Stimulated activated memory B cell treated with anti-CD40 and anti-IgM and Interleukin-4, amounts not matched to agents 10 μg/mL and 1 μg/mL and 100 μg/mL, for 72 hours (primary cell): Measurements from ENCODE around the gene SAE1.

Source experiments
- ATAC-seq: fragments of 150-1000 bp; cut with Tn5 transposase; 2 replicates; pipeline ENCODE4 v1.10.0; 2021
- H3K27ac Mint-ChIP-seq: one replicate; pipeline ENCODE4 v1.8.0; 2022; ENCODE audit warnings: mild to moderate bottlenecking, mixed read lengths
- H3K27me3 Mint-ChIP-seq: one replicate; pipeline ENCODE4 v1.8.0; 2022; ENCODE audit warnings: mixed read lengths
- H3K36me3 Mint-ChIP-seq: one replicate; pipeline ENCODE4 v1.8.0; 2022; ENCODE audit warnings: mixed read lengths
- H3K4me1 Mint-ChIP-seq: one replicate; pipeline ENCODE4 v1.8.0; 2022; ENCODE audit warnings: mixed read lengths
- H3K4me3 Mint-ChIP-seq: one replicate; pipeline ENCODE4 v1.8.0; 2022; ENCODE audit warnings: mild to moderate bottlenecking, moderate library complexity, mixed read lengths
- H3K9me3 Mint-ChIP-seq: one replicate; pipeline ENCODE4 v1.8.0; 2022; ENCODE audit warnings: mixed read lengths

SAE1 gene

DNA sequence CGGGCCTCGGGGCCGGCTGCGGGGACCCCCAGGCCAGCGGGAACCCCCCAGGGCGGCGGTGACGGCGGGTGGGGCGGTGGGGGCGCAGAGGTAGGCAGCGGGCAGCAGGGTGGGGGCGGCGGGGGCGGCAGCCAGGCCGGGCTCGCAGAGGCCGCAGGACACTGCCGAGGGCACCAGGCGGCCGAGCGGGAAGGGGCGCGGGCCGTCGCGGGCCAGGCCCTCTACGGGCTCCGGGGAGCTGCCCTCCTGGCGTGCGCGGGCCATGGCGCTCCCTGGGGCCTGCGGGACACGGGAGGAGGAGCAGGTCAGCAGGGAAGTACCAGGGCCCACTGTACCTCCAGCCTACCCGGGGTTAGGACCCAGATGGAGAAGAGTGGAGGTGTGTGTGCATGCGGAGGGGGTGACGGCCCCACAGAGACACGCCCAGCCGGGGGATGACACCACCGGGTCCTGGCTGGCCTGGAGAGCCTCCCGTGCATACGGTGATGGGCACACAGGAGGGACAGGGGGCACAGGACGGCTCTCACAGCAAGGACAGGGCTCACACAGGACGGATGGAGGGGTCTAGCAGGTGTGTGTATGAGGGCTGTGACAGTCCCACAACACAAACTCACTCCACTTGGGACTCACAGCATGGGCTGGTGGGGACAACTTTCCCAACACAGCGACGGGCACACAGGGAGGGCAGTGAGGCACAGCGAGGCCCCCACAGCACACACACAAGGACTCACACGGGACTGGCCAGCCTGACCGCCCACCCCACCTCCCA lies 97.7 kb downstream of the SAE1 start:
- peak; percentile 36 for ATAC-seq
- H3K36me3 Mint-ChIP-seq = no peaks in the 10 kb centered on the region
- peak overlapping the region; percentile 81 for H3K4me3 Mint-ChIP-seq
- peaks cover 34% of the 10 kb centered on the region for H3K4me1 Mint-ChIP-seq
- no peak overlapping the region for H3K27ac Mint-ChIP-seq
- no peaks in the 10 kb centered on the region for H3K9me3 Mint-ChIP-seq
- H3K27me3 Mint-ChIP-seq = no peaks in the 10 kb centered on the region

DNA sequence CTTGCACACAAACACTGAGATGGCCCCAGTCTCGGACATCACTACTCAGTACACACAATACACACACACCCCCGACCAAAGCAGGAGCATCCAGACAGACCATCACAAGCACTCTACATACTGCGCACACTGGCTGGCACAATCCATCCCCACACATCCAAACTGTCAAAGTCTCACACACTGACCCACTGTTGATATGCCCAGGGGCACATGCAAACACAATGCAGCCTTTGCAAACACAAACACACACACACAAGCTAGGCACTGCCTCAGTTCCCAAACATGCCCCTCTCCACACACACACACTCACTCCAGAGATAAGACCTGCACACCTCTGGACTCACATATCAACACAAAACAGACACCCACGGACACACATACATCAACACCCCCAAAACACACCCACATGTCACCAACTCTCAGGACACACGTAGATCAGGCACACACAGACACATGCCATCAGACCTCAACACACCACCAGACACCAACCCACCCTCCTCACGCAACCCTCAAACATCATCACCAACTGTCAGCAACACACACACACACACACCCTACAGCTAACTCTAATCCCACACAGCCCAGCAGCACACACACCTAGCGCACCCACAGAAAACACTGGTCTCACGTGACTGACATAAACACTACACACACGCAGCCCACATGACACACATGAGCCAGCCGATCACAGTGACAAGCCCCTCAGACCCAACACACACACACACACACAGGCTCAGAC lies 98.5 kb downstream of the SAE1 start:
- H3K4me1 Mint-ChIP-seq = peaks cover 34% of the 10 kb centered on the region
- no peaks in the 10 kb centered on the region for H3K9me3 Mint-ChIP-seq
- H3K36me3 Mint-ChIP-seq = no peaks in the 10 kb centered on the region
- no peak overlapping the region for H3K4me3 Mint-ChIP-seq
- no peak overlapping the region for H3K27ac Mint-ChIP-seq
- no peaks in the 10 kb centered on the region for H3K27me3 Mint-ChIP-seq
- no peak for ATAC-seq

DNA sequence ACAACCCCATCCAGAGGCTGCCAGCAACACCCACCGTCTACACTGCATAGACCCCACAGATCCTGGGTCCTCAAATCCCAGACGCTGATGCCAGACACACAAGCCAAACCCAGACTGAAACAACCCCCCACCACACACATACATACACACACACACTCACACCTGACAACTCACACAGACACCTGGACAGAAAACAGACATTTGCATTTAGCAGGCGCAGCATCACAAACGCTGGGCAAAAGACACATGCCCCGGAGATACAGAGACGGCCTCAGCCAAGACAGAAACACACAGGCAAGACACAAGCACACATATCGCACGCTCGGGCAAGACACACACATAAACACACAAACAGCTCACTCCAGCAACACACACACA lies 99.0 kb downstream of the SAE1 start:
- Mint-ChIP-seq H3K4me1 (peaks cover 34% of the 10 kb centered on the region), H3K36me3 (no peaks in the 10 kb centered on the region), H3K9me3 (no peaks in the 10 kb centered on the region), H3K4me3 (no peak overlapping the region), H3K27me3 (no peaks in the 10 kb centered on the region), H3K27ac (no peak overlapping the region)
- ATAC-seq = no peak

DNA sequence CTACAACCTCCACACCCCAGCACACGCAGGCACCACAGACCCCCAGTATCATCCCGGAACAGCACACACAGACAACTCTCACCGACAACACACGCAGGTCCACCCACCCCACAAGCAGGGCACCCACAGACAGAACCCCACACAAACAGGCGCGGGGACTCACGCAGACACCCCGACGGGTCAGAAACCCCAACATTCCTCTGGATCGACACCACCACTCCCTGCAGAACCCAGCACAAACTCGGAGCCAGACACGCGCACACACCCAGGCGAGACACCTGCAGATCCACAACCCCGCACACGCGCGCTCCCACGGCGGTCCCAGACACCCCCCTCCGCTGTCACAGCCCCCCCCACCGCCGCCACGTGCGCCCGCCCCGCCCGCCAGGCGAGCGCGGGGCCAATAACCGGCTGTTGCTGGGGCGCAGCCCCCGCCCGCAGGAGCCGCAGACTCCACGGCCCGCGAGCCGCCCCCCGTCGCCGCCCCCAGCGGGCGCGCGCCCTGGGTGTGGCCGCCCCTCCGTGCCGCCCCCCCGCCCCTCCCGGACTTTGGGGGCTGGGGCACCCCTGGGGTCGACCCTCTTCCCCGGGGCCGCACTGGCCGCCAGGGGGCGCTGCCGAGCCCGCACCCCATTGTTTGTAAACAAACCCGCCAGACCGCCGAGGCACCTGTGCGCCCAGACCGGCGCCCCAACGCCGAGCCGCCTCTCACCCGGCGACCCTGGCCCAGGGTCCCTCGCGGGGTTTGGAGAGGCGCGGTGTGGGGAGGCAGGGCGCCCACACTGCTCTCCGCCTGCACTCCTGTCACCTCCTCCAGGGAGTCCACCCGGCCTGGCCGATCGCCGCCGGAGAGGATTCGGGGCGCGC lies 99.7 kb downstream of the SAE1 start:
- Mint-ChIP-seq H3K36me3 (no peaks in the 10 kb centered on the region), H3K4me3 (peak overlapping the region; percentile 42), H3K27ac (no peak overlapping the region), H3K27me3 (no peaks in the 10 kb centered on the region), H3K4me1 (peaks cover 33% of the 10 kb centered on the region), H3K9me3 (no peaks in the 10 kb centered on the region)
- ATAC-seq = peak; percentile 37

DNA sequence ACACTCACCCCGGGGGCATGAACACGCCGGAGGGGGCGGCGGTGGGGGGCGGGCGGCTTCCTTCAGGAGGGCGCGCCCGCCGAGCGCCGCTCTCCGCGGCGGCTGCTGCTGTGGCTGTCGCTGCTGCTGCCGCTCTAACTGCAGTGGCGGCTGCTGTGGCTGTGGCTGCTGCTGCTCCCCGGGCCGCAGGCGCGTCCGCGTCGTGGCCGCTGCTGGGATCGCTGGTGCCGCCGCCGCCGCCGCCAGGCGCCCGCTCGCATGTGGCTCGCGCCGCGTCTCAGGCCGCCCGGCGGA lies 100.2 kb downstream of the SAE1 start, which contains the start of gene BBC3:
Gene BBC3 (minus strand): TSS at position 279 of the 294 bp plus-strand sequence. CDS start 2,768 bp downstream, outside the sequence.
- Mint-ChIP-seq H3K4me1 (peaks cover 29% of the 10 kb centered on the region), H3K27me3 (no peaks in the 10 kb centered on the region), H3K36me3 (no peaks in the 10 kb centered on the region), H3K4me3 (peak within 1 kb of the TSS; percentile 56), H3K27ac (peak within 1 kb of the TSS; percentile 59), H3K9me3 (no peaks in the 10 kb centered on the region)
- ATAC-seq = no peak

DNA sequence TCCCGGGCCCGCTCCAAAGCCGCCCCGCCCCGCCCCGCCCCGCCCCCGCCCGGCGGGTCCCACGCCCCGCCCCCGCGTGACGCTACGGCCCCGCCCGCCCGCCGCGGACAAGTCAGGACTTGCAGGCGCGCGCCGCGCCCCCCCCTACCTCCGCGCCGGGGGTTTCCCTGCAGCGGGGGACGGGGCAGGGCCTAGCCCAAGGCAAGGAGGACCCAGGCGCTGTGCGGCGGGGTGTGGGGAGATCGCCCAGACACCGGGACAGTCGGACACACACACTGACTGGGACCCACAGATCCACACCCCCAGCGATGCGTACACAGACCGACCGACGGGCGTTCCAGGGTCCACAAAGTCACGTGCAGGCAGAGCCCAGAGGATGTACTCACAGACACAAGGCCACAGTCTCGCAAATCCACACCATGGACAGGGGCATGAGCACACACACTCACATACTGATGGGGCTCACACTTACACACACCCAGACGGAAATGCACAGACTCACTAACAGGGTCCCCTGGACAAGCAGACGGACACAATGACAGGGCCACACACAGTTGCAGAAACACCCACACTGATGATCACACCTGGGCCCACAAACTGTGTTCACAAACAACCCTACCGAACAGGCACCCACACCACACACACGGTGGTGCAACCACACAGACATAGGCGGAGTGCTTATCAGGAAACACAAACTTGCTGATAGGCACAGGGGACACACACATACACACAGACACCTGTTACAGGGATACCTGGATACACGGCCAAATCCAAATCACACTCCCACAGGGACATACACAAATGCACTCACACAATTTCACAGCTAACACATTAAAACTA lies 100.8 kb downstream of the SAE1 start:
- H3K9me3 Mint-ChIP-seq = no peaks in the 10 kb centered on the region
- H3K36me3 Mint-ChIP-seq = no peaks in the 10 kb centered on the region
- peak; percentile 73 for ATAC-seq
- H3K27ac Mint-ChIP-seq = peak overlapping the region; percentile 59
- H3K27me3 Mint-ChIP-seq = no peaks in the 10 kb centered on the region
- H3K4me3 Mint-ChIP-seq = peak overlapping the region; percentile 56
- H3K4me1 Mint-ChIP-seq = peaks cover 29% of the 10 kb centered on the region

DNA sequence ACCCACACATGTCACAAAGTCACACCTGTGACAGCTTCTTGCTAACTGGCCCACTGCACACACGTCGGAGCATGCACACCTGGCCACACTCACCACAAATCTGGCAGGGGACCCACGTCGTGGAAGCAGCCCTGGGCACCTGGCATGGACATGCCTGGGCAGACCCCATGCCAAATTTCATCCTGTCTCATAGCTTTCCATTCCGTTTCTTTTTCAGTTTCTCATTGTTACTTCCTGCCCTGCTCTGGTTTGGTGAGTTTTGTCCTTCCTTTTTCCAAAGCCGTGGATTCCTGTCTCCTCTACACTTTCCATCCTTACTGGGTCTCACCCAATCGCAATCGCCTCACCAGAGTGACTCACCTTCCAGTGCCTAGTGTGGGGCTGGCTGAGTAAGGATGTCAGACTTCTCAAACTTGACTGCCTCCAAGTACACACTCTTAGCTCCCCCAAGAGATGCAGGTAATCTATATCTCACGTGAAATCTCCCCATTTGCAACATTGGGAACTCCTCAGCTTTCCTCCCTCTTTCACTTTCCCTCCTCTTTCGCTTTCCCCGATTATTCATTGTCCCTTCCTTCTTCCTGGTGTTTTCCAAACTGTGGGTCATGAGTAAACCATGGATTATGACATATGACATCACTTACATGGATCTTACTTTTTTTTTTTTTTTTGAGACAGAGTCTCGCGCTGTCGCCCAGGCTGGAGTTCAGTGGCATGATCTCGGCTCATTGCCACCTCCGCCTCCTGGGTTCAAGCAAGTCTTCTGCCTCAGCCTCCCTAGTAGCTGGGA lies 102.0 kb downstream of the SAE1 start:
- Mint-ChIP-seq H3K36me3 (no peaks in the 10 kb centered on the region), H3K9me3 (no peaks in the 10 kb centered on the region), H3K27me3 (no peaks in the 10 kb centered on the region), H3K27ac (peak overlapping the region; percentile 59), H3K4me1 (peaks cover 19% of the 10 kb centered on the region), H3K4me3 (peak overlapping the region; percentile 56)
- ATAC-seq = no peak

DNA sequence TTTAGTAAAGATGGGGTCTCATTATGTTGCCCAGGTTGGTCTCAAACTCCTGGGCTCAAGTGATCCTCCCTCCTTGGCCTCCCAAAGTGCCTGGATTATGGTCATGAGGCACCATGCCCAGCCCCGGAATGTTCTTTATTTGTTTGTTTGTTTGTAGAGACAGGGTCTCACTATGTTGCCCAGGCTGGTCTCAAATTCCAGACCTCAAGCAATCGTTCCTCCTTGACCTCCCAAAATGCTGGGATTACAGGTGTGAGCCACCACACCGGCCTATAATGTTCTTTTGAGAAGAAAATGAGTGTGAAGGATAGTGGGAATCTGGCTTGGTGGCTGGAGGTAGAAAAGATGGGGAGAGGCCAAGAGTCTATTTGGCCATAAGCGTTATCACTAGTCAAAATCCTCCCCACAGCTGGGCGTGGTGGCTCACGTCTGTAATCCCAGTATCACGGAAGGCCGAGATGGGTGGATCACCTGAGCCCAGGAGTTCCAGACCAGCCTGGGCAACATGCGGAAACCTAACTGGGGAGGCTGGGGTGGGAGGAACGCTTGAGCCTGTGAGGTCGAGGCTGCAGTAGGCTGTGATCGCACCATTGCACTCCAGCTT lies 105.5 kb downstream of the SAE1 start:
- Mint-ChIP-seq H3K36me3 (no peaks in the 10 kb centered on the region), H3K4me3 (no peak overlapping the region), H3K27me3 (no peaks in the 10 kb centered on the region), H3K27ac (no peak overlapping the region), H3K4me1 (peaks cover 24% of the 10 kb centered on the region), H3K9me3 (no peaks in the 10 kb centered on the region)
- ATAC-seq = no peak

DNA sequence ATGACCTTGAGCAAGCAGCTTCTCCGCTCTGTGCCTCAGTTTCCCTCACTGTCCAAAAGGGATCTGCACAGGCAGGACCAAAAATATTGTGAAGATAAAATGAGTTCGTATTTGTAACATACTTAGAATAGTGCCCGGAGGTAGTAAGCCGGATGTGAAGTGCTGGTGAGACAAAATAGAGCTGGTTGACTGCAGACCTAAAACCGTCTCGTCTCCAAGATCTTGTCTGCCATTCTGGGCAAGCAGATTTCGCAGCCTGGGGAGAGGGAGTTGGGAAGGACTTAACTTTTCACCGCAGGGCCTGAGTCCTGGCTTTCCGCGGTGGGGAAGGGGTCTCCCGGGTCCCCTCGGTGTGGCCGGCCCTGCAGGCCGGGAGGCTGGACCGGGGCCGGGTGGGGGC lies 108.5 kb downstream of the SAE1 start:
- H3K27me3 Mint-ChIP-seq = no peaks in the 10 kb centered on the region
- H3K4me1 Mint-ChIP-seq = peaks cover 5% of the 10 kb centered on the region
- ATAC-seq = no peak
- no peaks in the 10 kb centered on the region for H3K36me3 Mint-ChIP-seq
- H3K9me3 Mint-ChIP-seq = peaks cover 3% of the 10 kb centered on the region
- peak overlapping the region; percentile 55 for H3K4me3 Mint-ChIP-seq
- H3K27ac Mint-ChIP-seq = no peak overlapping the region

DNA sequence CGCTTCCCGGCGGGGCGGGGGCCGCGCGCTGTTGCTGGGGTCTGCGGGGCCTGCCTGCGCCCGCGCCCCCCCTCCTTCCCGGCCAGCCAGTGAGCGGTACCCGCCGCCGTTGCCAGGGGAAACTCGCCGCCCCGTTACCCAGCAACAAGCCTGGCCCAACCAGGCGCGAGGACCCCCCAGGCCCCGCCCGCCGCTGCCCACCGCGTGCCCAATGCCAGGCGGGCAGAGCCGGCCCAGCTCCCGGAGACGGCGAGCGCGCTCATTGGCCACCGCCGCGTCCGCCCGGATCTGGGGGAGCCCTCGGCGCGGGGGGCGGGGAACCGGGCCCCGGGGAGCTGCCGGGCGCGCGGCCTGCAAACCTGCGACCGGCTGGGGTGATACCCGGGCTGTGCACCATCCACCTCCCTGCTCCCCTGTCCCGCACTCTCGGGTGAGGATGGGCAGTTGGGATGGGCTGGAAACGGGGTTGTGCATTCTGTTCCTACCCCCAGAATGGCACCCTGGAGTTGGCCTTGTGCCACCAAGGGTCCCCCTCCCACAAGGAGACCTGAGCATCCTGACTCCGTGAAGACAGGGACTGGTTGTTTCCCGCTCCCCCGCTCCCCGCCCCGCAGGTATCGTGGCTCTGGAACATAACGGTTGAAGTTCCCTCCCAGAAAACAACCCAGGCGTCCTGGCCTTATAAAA lies 109.1 kb downstream of the SAE1 start:
- Mint-ChIP-seq H3K36me3 (no peaks in the 10 kb centered on the region), H3K27me3 (no peaks in the 10 kb centered on the region), H3K27ac (no peak overlapping the region), H3K4me1 (peaks cover 5% of the 10 kb centered on the region), H3K9me3 (peaks cover 3% of the 10 kb centered on the region), H3K4me3 (peak overlapping the region; percentile 11)
- peak; percentile 63 for ATAC-seq

DNA sequence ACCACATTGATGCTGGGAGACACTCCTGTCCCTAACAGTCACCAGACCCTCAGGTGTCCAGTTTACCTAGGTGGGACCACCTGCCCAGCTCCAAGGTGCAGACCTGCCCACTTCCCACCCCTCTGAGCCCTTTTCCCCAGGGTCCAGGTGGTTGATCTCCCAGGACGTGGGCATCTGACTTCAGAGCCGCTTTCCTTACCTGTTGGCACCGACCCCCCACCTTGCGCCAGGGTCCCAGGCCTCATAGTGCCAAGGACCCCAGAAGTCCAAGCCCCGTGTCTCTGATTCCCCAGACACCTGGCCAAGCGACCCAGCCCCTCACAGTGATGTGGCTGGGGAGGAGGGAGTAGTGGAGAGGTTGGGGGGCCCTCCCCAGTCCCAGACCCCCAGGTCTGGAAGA lies 109.9 kb downstream of the SAE1 start:
- no peak for ATAC-seq
- Mint-ChIP-seq H3K4me1 (peaks cover 5% of the 10 kb centered on the region), H3K27me3 (no peaks in the 10 kb centered on the region), H3K9me3 (peaks cover 3% of the 10 kb centered on the region), H3K4me3 (peak overlapping the region; percentile 25), H3K36me3 (no peaks in the 10 kb centered on the region), H3K27ac (no peak overlapping the region)

DNA sequence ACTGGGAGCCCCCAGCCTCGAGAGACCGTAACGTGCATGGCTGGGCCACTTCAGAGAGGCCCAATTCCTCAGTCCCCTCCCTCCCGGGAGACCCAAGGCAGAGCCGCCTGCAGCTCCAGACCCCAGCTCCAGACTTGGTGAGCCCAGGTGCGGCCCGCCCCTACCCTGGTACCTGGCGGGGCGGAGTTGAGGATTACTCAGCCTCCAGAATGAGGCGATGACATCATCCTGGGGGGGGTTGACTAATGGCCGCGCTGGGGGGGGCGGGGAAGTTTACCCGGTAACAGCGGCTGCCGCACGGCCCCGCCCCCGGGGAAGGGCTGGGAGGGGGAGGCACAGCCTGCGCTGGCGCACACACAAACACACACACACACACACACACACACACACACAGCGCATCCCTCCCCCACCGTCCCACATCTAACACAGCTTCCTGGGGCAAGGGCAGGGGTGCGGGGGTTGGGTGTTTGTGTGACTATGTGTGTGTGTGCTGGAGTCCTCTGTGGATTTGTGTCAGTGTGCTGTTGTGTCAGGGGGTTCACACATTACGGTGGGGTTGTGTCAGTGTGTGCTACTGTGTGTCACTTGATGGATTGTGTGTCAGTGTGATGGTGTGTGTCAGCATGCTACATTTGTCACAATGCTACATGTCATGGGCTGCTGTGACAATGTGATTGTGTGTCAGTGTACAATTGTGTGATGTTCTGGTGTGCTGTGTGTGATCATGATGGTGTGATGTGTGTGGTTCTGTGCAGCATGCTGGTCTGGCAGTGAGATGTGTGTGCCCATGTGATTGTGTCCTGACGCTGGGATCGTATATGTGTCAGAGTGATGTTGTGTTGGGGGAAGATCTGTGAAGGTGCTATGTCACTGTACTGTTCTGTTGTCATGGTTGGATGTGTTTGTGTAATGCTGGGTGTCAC lies 110.6 kb downstream of the SAE1 start:
- no peak overlapping the region for H3K4me3 Mint-ChIP-seq
- peaks cover 3% of the 10 kb centered on the region for H3K9me3 Mint-ChIP-seq
- H3K27me3 Mint-ChIP-seq = no peaks in the 10 kb centered on the region
- H3K36me3 Mint-ChIP-seq = no peaks in the 10 kb centered on the region
- no peak overlapping the region for H3K27ac Mint-ChIP-seq
- peak; percentile 56 for ATAC-seq
- peaks cover 5% of the 10 kb centered on the region for H3K4me1 Mint-ChIP-seq
